Measurements from ENCODE around the gene CROCC2. TPM values are rescaled to one million over a fixed set of nuclear protein-coding genes. Genes with fewer than 3 reads are reported as not detected.

Gene CROCC2
- total and polyA plus RNA-seq, 10 of the 15 experiments (the other 5 are each of a cell fraction or from before 2014, with no cell fraction given), result not detected

- TF ChIP-seq BCL11A (IDR thresholded peaks at IDR 0.05; ENCODE audit: low read depth, low read length) (no peak), POLR2AphosphoS2 (IDR thresholded peaks at IDR 0.05; ENCODE audit: low read depth, low read length) (no peak), SKIL (IDR thresholded peaks at IDR 0.05; ENCODE audit: low read depth, poor library complexity, severe bottlenecking) (no peak), CHD1 (IDR thresholded peaks at IDR 0.05; ENCODE audit: low read depth, low read length) (no peak), PAX8 (IDR thresholded peaks at IDR 0.05) (no peak)
These were observed 108.6 kb downstream of the CROCC2 start (continued) for GRCh38 chr2:241014764-241015163.

- in situ Hi-C loops (cut with MboI), result no loop called here
- H3K4me1 ChIP-seq (ENCODE audit: control insufficient read depth, insufficient read depth, low read length), result no peaks in the 10 kb centered on the region
- no peaks in the 10 kb centered on the region for H4K20me1 ChIP-seq (ENCODE audit: control insufficient read depth, insufficient read depth)
- no peaks in the 10 kb centered on the region for H3K9me3 ChIP-seq (replicated peaks; ENCODE audit: control insufficient read depth, insufficient read depth, low read length)
- ChIA-PET RAD21 (ENCODE audit: unreplicated experiment) (no interaction called here), CTCF (no interaction called here), SMC1A (ENCODE audit: uncharacterized antibody, unreplicated experiment) (no interaction called here), POLR2A (no interaction called here)
- H2AFZ ChIP-seq (ENCODE audit: control insufficient read depth, low read depth, low read length), result no peak overlapping the region
- H3K27me3 ChIP-seq (replicated peaks in 1 of 2; ENCODE audit: control insufficient read depth in 2 of 2, insufficient read depth in 2 of 2, low read length in 1 of 2), result no peaks in the 10 kb centered on the region; a peak in 1 of 4 replicates
- 74% methylated on average over 13 of the region's 13 CpGs for WGBS (ENCODE audit: insufficient coverage, insufficient replicate concordance, low lambda C conversion rate, missing lambda C conversion rate)
- H3K79me2 ChIP-seq (ENCODE audit: control insufficient read depth, insufficient read depth, low read length), result no peaks in the 10 kb centered on the region
- no peak overlapping the region for H3K4me2 ChIP-seq (ENCODE audit: control insufficient read depth, insufficient read depth)
- no peaks in the 10 kb centered on the region for H3K36me3 ChIP-seq (ENCODE audit: control insufficient read depth in 2 of 2, insufficient read depth in 2 of 2, low read length in 1 of 2)
- no peak for TF ChIP-seq HDGF (IDR thresholded peaks at IDR 0.05)
- no peak for TF ChIP-seq SP1 (IDR thresholded peaks at IDR 0.05; ENCODE audit: low read depth, low read length)
- TF ChIP-seq FOXM1 (IDR thresholded peaks at IDR 0.05; ENCODE audit: low read depth, low read length), result no peak
- no peak for TF ChIP-seq TAF1 (IDR thresholded peaks at IDR 0.05; ENCODE audit: borderline replicate concordance, low read depth, low read length)
- TF ChIP-seq MYC (IDR thresholded peaks at IDR 0.05; ENCODE audit: insufficient read depth, insufficient read length, insufficient replicate concordance, low read length, severe bottlenecking), result no peak
- no peak for TF ChIP-seq STAT3 (IDR thresholded peaks at IDR 0.05; ENCODE audit: low read depth, low read length)
- TF ChIP-seq POLR2AphosphoS5 (IDR thresholded peaks at IDR 0.05; ENCODE audit: low read length), result no peak
- FAIRE-seq, result no peak
- no peak overlapping the region for H3K27ac ChIP-seq (ENCODE audit: control insufficient read depth, insufficient read depth)
- intact Hi-C loops (cut with micrococcal nuclease; ENCODE audit: unreplicated experiment), result no loop called here
- no peak for ATAC-seq
- BruUV-seq (replicated peaks), result no TSS peak
- H3K9ac ChIP-seq (ENCODE audit: control insufficient read depth, insufficient read depth, low read length), result no peak overlapping the region
- no peak for DNase-seq (ENCODE audit: low read depth, low spot score)
- H3K4me3 ChIP-seq, result no peak overlapping the region
These were observed 109.3 kb downstream of the CROCC2 start for GRCh38 chr2:241015439-241015838.

Measured in GM12878 (cell line).